GM18867 (cell line): Measurements from ENCODE around the gene METTL21C.

Source experiments
- ATAC-seq: cut with Tn5 transposase; IDR thresholded peaks from one replicate; pipeline ENCODE4 v1.9.1; 2021; ENCODE audit warnings: mild to moderate bottlenecking, moderate library complexity; ENCODE audit not compliant: unreplicated experiment

METTL21C gene

GRCh38 chr13:102694937-102695336 is at the start of gene METTL21C:
TSS of gene METTL21C (minus strand) at chr13:102695044. CDS start at chr13:102694498, 546 bp downstream.
- ATAC-seq, result no peak

- no peak for ATAC-seq
Observed at GRCh38 chr13:102742506-102742905, 47.7 kb upstream of the METTL21C start.

- no peak for ATAC-seq
Observed at GRCh38 chr13:102742101-102742500, 47.3 kb upstream of the METTL21C start.

GRCh38 chr13:102729560-102730270 is 34.9 kb upstream of the METTL21C start:
- no peak for ATAC-seq

- no peak for ATAC-seq
Observed at GRCh38 chr13:102726430-102726829, 31.6 kb upstream of the METTL21C start.

- peak; percentile 64 for ATAC-seq
Observed at GRCh38 chr13:102724923-102725322, 30.1 kb upstream of the METTL21C start.

GRCh38 chr13:102721800-102722231 is 27.0 kb upstream of the METTL21C start:
- ATAC-seq, result no peak

GRCh38 chr13:102718746-102719145 is 23.9 kb upstream of the METTL21C start:
- no peak for ATAC-seq

- ATAC-seq, result no peak
Observed at GRCh38 chr13:102715447-102715846, 20.6 kb upstream of the METTL21C start.

GRCh38 chr13:102710261-102710679 is 15.4 kb upstream of the METTL21C start:
- no peak for ATAC-seq

GRCh38 chr13:102709536-102709935 is 14.7 kb upstream of the METTL21C start:
- ATAC-seq, result no peak

GRCh38 chr13:102708991-102709390 is 14.1 kb upstream of the METTL21C start:
- ATAC-seq, result no peak

GRCh38 chr13:102708211-102708610 is 13.4 kb upstream of the METTL21C start:
- ATAC-seq, result no peak

- ATAC-seq, result no peak
Observed at GRCh38 chr13:102707467-102707866, 12.6 kb upstream of the METTL21C start.

GRCh38 chr13:102704238-102705058 is 9.6 kb upstream of the METTL21C start:
- ATAC-seq, result no peak

GRCh38 chr13:102703726-102704035 is 8.8 kb upstream of the METTL21C start:
- no peak for ATAC-seq

- no peak for ATAC-seq
Observed at GRCh38 chr13:102702965-102703725, 8.3 kb upstream of the METTL21C start.

- ATAC-seq, result no peak
Observed at GRCh38 chr13:102701331-102701730, 6.5 kb upstream of the METTL21C start.

GRCh38 chr13:102700088-102701031 is 5.5 kb upstream of the METTL21C start:
- no peak for ATAC-seq

GRCh38 chr13:102699504-102699903 is 4.7 kb upstream of the METTL21C start:
- no peak for ATAC-seq

GRCh38 chr13:102698649-102698980 is 3.8 kb upstream of the METTL21C start:
- ATAC-seq, result no peak
